Activated CD4-positive, alpha-beta T cell treated with anti-CD3 and anti-CD28 coated beads, Interleukin-2, amount 50 U/mL, for 24 hours (primary cell): ENCODE measurements around the gene CFAP65.

ENCODE experiments used
- DNase-seq, 2 donors: peaks; one replicate each; pipeline ENCODE4 v3.0.0-alpha.2; 2020; ENCODE audit warnings: low read depth in 1 of 2, low spot score in 1 of 2

CFAP65 gene

GRCh38 chr2:218993345-218994315, 47.7 kb downstream of the CFAP65 start, which contains the start of gene CRYBA2:
TSS of gene CRYBA2 (minus strand) at chr2:218993422. CDS start at chr2:218993176, 246 bp downstream.
- DNase-seq = no peak

GRCh38 chr2:218992703-218993344, 48.5 kb downstream of the CFAP65 start:
- DNase-seq = no peak

GRCh38 chr2:218992196-218992595, 49.1 kb downstream of the CFAP65 start:
- no peak for DNase-seq

GRCh38 chr2:218991674-218992168, 49.6 kb downstream of the CFAP65 start:
- DNase-seq = no peak

DNA sequence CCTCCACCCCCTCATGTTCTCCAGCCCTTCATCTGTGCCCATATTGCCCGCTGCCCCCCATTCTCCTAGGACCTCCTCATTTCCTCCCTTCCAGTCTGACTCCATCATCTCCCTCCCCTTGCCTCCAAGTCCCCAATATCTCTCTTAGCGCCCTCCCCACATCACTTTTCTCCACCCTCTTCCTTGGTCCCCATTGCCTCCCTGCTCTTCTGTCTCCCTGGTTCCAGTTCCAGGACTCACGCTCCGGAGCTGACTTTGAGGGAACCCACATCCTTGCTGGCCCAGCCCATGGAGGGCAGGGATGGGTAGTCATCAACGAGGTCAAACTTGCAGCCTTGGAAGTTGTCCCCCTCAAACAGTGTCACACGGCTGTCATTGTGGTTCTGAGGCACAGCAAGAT, 50.7 kb downstream of the CFAP65 start:
- no peak for DNase-seq

- no peak for DNase-seq
These were observed 51.3 kb downstream of the CFAP65 start for GRCh38 chr2:218990052-218990451.

DNA sequence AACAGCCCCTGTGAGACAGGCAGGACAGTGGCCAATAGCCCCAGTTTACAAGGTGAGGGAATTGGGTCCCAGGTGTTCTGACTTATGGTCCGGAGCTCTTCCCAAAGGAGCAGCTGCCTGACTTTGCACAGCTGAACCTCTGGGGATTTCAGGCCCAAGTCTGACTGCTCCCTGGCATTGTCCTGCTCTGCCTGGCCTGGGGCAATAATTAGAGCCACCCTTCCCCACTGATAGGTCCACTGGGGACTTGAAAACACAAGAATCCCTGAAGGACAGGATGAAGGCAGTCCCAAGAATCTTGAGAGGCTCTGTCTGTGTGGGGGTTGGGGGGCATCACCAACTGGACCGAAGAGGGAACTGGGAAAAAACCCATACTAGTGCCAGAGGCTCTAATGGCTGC, 52.7 kb downstream of the CFAP65 start:
- no peak for DNase-seq

GRCh38 chr2:218988164-218988563, 53.2 kb downstream of the CFAP65 start:
- DNase-seq = no peak

GRCh38 chr2:218986148-218986761, 55.1 kb downstream of the CFAP65 start:
- no peak for DNase-seq

DNA sequence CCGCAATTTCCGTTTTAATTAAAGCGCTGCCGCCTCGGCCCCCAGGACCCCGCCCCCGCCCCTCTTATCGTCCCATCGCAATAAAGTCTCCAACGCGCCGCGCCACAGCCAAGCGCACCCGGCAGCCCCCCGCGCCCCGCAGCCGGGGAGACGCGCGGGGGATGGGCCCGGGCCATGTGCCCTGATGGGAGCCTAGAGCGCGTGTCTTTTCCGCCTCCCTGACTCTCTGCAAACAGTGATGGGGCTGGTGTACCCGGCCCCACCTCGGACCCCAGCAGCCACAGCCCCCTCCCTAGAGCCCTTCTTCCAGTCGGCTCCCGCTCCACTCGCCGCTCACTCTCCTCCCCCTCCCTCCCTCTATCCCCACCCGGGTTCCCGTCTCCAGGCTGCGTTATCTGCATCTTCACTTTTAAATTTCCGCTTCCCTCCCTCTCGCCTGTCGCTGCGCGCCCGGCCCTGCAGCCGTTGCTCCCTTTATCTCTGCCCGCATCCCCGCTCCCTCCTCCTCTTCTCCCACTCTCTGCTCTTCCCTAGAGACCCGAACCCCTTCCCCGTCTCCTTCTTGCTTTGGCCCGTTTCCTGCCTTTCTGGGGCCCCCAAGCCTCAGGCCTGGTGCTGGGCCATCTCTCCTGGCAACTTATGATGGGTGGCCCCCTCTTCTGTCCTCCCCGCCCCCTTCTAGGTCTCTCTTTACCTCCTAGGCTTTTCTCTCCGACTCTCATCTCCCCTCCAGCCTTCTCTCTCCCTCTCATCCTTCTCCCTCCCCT, 55.8 kb downstream of the CFAP65 start:
- no peak for DNase-seq

GRCh38 chr2:218985021-218985324, 56.3 kb downstream of the CFAP65 start, which contains the start of gene FEV:
TSS of gene FEV (minus strand) at chr2:218985184. CDS start at chr2:218985075, 109 bp downstream.
- DNase-seq = no peak

- DNase-seq = no peak
These were observed 56.9 kb downstream of the CFAP65 start for GRCh38 chr2:218984239-218985020.

- no peak for DNase-seq
These were observed 57.4 kb downstream of the CFAP65 start for GRCh38 chr2:218983934-218984238.

DNA sequence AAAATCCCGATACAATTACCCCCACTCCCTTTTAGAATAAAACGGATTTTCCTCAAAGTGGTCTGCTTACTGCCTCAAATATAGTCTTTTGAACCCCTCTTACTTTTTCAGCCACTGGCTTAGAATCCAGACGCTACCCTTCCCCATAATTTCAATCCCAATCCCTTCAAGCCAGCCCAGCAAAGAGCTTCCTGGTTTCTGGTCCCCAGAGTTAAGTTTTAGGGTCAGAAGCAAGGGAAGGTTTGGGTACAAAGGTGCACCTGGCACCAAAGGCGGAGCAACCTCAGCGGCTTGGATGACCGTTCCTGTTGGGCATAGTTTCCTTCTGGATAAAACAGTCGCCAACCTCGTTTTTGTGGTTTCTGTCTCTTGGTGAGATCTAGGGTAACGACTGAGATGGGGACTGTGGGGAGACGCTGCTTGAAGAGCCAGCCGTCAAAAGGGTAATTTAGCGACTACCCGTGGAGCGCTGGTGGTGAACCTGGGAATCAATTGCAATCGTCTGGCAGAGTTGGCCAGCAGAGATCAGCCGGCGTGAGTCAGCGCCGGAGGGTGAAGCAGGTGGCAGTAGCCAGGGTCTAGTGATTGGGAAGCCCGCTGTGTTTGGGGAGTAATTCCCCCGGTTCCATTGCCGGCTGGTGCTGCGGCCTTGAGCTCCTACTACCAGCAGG, 57.9 kb downstream of the CFAP65 start:
- no peak for DNase-seq

GRCh38 chr2:218982586-218983262, 58.6 kb downstream of the CFAP65 start:
- no peak for DNase-seq

GRCh38 chr2:218981881-218982585, 59.3 kb downstream of the CFAP65 start:
- no peak for DNase-seq

GRCh38 chr2:218981390-218981880, 59.9 kb downstream of the CFAP65 start:
- no peak for DNase-seq

DNA sequence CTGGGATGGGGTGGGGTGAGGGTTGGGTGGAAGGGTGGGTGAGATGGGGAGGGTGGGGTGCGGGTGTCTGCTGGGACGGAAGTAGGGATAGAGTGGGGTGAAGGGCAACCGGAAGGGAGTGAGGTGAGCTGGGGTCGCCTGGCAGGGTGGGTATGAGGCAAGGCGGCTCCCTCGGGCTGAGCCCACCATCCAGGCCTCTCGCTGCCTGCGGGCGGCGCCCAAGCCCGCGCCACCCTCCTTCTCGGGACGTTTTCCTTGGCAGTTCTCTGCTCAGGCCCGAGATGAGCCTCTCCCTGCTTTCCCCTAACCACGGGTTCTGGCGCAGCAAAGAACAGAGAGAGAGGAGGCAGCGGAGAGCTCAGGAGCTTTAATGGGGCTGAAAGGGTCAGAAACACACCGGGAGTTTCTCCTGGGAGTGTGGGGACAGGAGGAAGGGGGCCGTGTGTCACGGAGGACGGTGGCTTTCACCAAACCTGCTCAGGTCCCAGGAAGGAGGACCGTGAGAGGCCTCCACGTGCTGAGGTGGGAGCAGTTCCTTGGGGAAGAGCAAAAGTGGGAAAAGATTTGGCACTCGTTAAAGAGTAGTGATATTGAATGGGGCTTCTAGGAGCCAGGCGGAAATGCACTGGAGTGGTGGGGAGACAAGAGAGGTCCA, 60.5 kb downstream of the CFAP65 start:
- DNase-seq = no peak
